Mammary epithelial cell (primary cell): ENCODE measurements around the gene CRIP1.

Experiments
- CTCF ChIP-seq, 2 donors: IDR thresholded peaks in 1 of 2; conservative IDR thresholded peaks in 1 of 2; 2 replicates each; pipeline ENCODE4 v1.5.1; 2011 to 2012; ENCODE audit warnings: inconsistent platforms in 2 of 2, low read length in 2 of 2, mild to moderate bottlenecking in 2 of 2, control low read depth in 1 of 2, low read depth in 1 of 2; ENCODE audit not compliant: insufficient read depth in 1 of 2; ENCODE audit errors: extremely low read depth in 1 of 2
- EZH2 ChIP-seq: IDR thresholded peaks from 2 replicates; pipeline ENCODE4 v1.6.1; 2012; ENCODE audit warnings: low read length, inconsistent platforms, borderline replicate concordance

GRCh38 chr14:105533811-105534498 is 47.3 kb downstream of the CRIP1 start:
- TF ChIP-seq CTCF (conservative IDR thresholded peaks at IDR 0.05 in 1 of 2, IDR thresholded peaks at IDR 0.05 in 1 of 2; ENCODE audit: extremely low read depth in 1 of 2, insufficient read depth in 1 of 2, low read depth in 1 of 2, low read length in 2 of 2) (no peak), EZH2 (no peak)
